Measurements from ENCODE around the gene APBA2.
"Not testable (repeated sequence)": the region's sequence is repeated elsewhere in the genome, so short reads cannot be mapped to it uniquely, and the experiment has no call there.

DNA sequence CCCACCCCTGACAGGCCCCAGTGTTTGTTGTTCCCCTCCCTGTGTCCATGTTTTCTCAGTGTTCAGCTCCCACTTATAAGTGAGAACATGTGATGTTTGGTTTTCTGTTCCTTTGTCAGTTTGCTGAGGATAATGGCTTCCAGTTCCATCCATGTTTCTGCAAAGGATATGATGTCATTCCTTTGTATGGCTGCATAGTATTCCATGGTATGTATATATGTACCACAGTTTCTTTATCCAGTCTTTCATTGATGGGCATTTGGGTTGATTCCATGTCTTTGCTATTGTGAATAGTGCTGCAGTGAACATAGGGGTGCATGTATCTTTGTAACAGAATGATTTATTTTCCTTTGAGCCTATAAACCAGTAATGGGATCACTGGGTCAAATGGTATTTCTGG lies 142.4 kb downstream of the APBA2 start:
- TF ChIP-seq POLR2A, POLR2AphosphoS5 (IDR thresholded peaks at IDR 0.05): not testable (repeated sequence)
- TF ChIP-seq, protein P1, sequence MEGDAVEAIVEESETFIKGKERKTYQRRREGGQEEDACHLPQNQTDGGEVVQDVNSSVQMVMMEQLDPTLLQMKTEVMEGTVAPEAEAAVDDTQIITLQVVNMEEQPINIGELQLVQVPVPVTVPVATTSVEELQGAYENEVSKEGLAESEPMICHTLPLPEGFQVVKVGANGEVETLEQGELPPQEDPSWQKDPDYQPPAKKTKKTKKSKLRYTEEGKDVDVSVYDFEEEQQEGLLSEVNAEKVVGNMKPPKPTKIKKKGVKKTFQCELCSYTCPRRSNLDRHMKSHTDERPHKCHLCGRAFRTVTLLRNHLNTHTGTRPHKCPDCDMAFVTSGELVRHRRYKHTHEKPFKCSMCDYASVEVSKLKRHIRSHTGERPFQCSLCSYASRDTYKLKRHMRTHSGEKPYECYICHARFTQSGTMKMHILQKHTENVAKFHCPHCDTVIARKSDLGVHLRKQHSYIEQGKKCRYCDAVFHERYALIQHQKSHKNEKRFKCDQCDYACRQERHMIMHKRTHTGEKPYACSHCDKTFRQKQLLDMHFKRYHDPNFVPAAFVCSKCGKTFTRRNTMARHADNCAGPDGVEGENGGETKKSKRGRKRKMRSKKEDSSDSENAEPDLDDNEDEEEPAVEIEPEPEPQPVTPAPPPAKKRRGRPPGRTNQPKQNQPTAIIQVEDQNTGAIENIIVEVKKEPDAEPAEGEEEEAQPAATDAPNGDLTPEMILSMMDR (IDR thresholded peaks at IDR 0.05) = not testable (repeated sequence)

Measured in transverse colon (tissue), 4 donors.